Suprapubic skin (tissue), 4 donors: ENCODE data around the gene MED27. TPM values are rescaled to one million over a fixed set of nuclear protein-coding genes. Genes with fewer than 3 reads are reported as not detected.

ENCODE experiments used
- DNase-seq, 2 donors: peaks; one replicate each; pipeline ENCODE4 v3.0.0-alpha.2; 2019; ENCODE audit warnings: low spot score in 2 of 2
- H3K27ac ChIP-seq: fragments of 200-600 bp; sonication (generic); one replicate; pipeline ENCODE4 v1.5.1; 2019
- H3K27me3 ChIP-seq: fragments of 200-600 bp; sonication (generic); one replicate; pipeline ENCODE4 v1.5.1; 2019
- H3K36me3 ChIP-seq: fragments of 200-600 bp; sonication (generic); one replicate; pipeline ENCODE4 v1.5.1; 2019
- H3K4me1 ChIP-seq: fragments of 200-600 bp; sonication (generic); one replicate; pipeline ENCODE4 v1.5.1; 2019
- H3K4me3 ChIP-seq: fragments of 200-600 bp; sonication (generic); one replicate; pipeline ENCODE4 v1.5.1; 2019; ENCODE audit warnings: mild to moderate bottlenecking
- H3K9me3 ChIP-seq: fragments of 200-600 bp; sonication (generic); one replicate; pipeline ENCODE4 v1.5.1; 2019
- CTCF ChIP-seq, 2 donors: fragments of 200-600 bp in 1 of 2; fragments of 450-650 bp in 1 of 2; sonication (generic) in 1 of 2; IDR thresholded peaks; one replicate each; pipeline ENCODE4 v1.5.1; 2016 to 2019; ENCODE audit warnings: antibody characterized with exemption in 2 of 2, mild to moderate bottlenecking in 1 of 2, moderate library complexity in 1 of 2
- EP300 ChIP-seq: sonication (generic); formaldehyde crosslinking; IDR thresholded peaks from one replicate; pipeline ENCODE4 v1.6.1; 2017; ENCODE audit warnings: antibody characterized with exemption
- POLR2A ChIP-seq, 2 donors: fragments of 450-650 bp; IDR thresholded peaks; one replicate each; pipeline ENCODE4 v1.6.1; 2017; ENCODE audit warnings: antibody characterized with exemption in 2 of 2, mild to moderate bottlenecking in 2 of 2, moderate library complexity in 2 of 2
- POLR2AphosphoS5 ChIP-seq, 3 donors: sonication (generic); formaldehyde crosslinking; IDR thresholded peaks; one replicate each; pipeline ENCODE4 v1.6.1; 2017; ENCODE audit warnings: antibody characterized with exemption in 3 of 3
- WGBS: methylation state at CpG from one replicate; pipeline ENCODE4 v1.1.5; 2018; 5-methylcytosine and 5-hydroxymethylcytosine counted together
- total RNA-seq, 4 donors: library from RNA; depleted of rRNA; stranded (reverse); fragments of >200 nt; gene quantifications; one replicate each; pipeline ENCODE4 v1.1.0, GENCODE V29; 2016

The MED27 gene
- total RNA-seq, 4 donors from 2014 or later = 12.6 to 20.3 (median 16.0) TPM

- DNase-seq = no peak
- H3K4me1 ChIP-seq = peaks cover 25% of the 10 kb centered on the region
- H3K4me3 ChIP-seq = no peak overlapping the region
- H3K27ac ChIP-seq = no peak overlapping the region
- H3K36me3 ChIP-seq = no peaks in the 10 kb centered on the region
- H3K9me3 ChIP-seq = no peaks in the 10 kb centered on the region
- H3K27me3 ChIP-seq = no peaks in the 10 kb centered on the region
- no peak for TF ChIP-seq CTCF (IDR thresholded peaks at IDR 0.05)
- no peak for TF ChIP-seq POLR2AphosphoS5 (IDR thresholded peaks at IDR 0.05)
- no peak for TF ChIP-seq EP300
- no peak for TF ChIP-seq POLR2A (IDR thresholded peaks at IDR 0.05)
- WGBS = 37% methylated on average over 9 of the region's 9 CpGs
These were observed 72.8 kb downstream of the MED27 start for GRCh38 chr9:132006677-132007370.

- no peak overlapping the region for H3K27ac ChIP-seq
- H3K4me1 ChIP-seq = peaks cover 25% of the 10 kb centered on the region
- no peak for DNase-seq
- TF ChIP-seq POLR2A (IDR thresholded peaks at IDR 0.05) (no peak), POLR2AphosphoS5 (IDR thresholded peaks at IDR 0.05) (no peak)
- H3K4me3 ChIP-seq = no peak overlapping the region
- no peaks in the 10 kb centered on the region for H3K9me3 ChIP-seq
- H3K36me3 ChIP-seq = no peaks in the 10 kb centered on the region
- 49% methylated on average over 6 of the region's 6 CpGs for WGBS
- no peaks in the 10 kb centered on the region for H3K27me3 ChIP-seq
These were observed 73.8 kb downstream of the MED27 start for GRCh38 chr9:132005899-132006298.

- TF ChIP-seq CTCF (IDR thresholded peaks at IDR 0.05) (no peak), POLR2A (IDR thresholded peaks at IDR 0.05) (no peak), POLR2AphosphoS5 (IDR thresholded peaks at IDR 0.05) (no peak), EP300 (no peak)
- Histone ChIP-seq H3K4me3 (no peak overlapping the region), H3K9me3 (no peaks in the 10 kb centered on the region), H3K36me3 (no peaks in the 10 kb centered on the region), H3K27ac (no peak overlapping the region), H3K4me1 (peaks cover 25% of the 10 kb centered on the region), H3K27me3 (no peaks in the 10 kb centered on the region)
- no peak for DNase-seq
- 89% methylated on average over 5 of the region's 5 CpGs for WGBS
These were observed 75.3 kb downstream of the MED27 start for GRCh38 chr9:132004323-132004722.

GRCh38 chr9:132003896-132004295, 75.8 kb downstream of the MED27 start:
- Histone ChIP-seq H3K36me3 (no peaks in the 10 kb centered on the region), H3K9me3 (no peaks in the 10 kb centered on the region), H3K27me3 (no peaks in the 10 kb centered on the region), H3K27ac (no peak overlapping the region), H3K4me1 (peaks cover 25% of the 10 kb centered on the region), H3K4me3 (no peak overlapping the region)
- no peak for DNase-seq
- 83% methylated on average over 9 of the region's 9 CpGs for WGBS
- TF ChIP-seq POLR2AphosphoS5 (IDR thresholded peaks at IDR 0.05) (no peak), EP300 (no peak), CTCF (IDR thresholded peaks at IDR 0.05) (no peak), POLR2A (IDR thresholded peaks at IDR 0.05) (no peak)

GRCh38 chr9:132003319-132003704, 76.4 kb downstream of the MED27 start:
- Histone ChIP-seq H3K4me1 (peaks cover 22% of the 10 kb centered on the region), H3K27ac (no peak overlapping the region), H3K9me3 (no peaks in the 10 kb centered on the region), H3K4me3 (no peak overlapping the region), H3K27me3 (no peaks in the 10 kb centered on the region), H3K36me3 (no peaks in the 10 kb centered on the region)
- no peak for TF ChIP-seq POLR2AphosphoS5 (IDR thresholded peaks at IDR 0.05)
- TF ChIP-seq POLR2A (IDR thresholded peaks at IDR 0.05) = no peak
- no peak for TF ChIP-seq EP300
- TF ChIP-seq CTCF (IDR thresholded peaks at IDR 0.05) = no peak
- DNase-seq = no peak
- WGBS = 96% methylated on average over 5 of the region's 5 CpGs
